HUES48 (cell line): ENCODE results near the gene MYO1E.

ENCODE experiments used
- H3K27ac ChIP-seq: one replicate; pipeline ENCODE4 v1.7.0; 2013; ENCODE audit warnings: low read depth, low read length, inconsistent platforms
- H3K27me3 ChIP-seq: 2 replicates; pipeline ENCODE4 v1.6.1; 2013; ENCODE audit warnings: mild to moderate bottlenecking, low read length; ENCODE audit not compliant: control insufficient read depth, insufficient read depth
- H3K36me3 ChIP-seq: 2 replicates; pipeline ENCODE4 v1.6.1; 2013; ENCODE audit warnings: low read length; ENCODE audit not compliant: control insufficient read depth, insufficient read depth
- H3K4me1 ChIP-seq: 2 replicates; pipeline ENCODE4 v1.6.1; 2013; ENCODE audit warnings: mild to moderate bottlenecking, low read length; ENCODE audit not compliant: control insufficient read depth, insufficient read depth
- H3K4me3 ChIP-seq: 2 replicates; pipeline ENCODE4 v1.5.1; 2013; ENCODE audit warnings: mild to moderate bottlenecking, low read depth, low read length
- H3K9ac ChIP-seq: 2 replicates; pipeline ENCODE4 v1.6.1; 2013; ENCODE audit warnings: mild to moderate bottlenecking, low read depth, low read length, moderate library complexity
- H3K9me3 ChIP-seq: 2 replicates; pipeline ENCODE4 v1.6.1; 2013; ENCODE audit warnings: low read length; ENCODE audit not compliant: control insufficient read depth, insufficient read depth

The MYO1E gene

GRCh38 chr15:59174835-59175831 lies 197.5 kb downstream of the MYO1E start:
- Histone ChIP-seq H3K9me3 (no peaks in the 10 kb centered on the region), H3K27me3 (no peaks in the 10 kb centered on the region), H3K4me3 (no peak overlapping the region), H3K36me3 (peaks cover 74% of the 10 kb centered on the region), H3K9ac (no peak overlapping the region), H3K4me1 (peaks cover 9% of the 10 kb centered on the region), H3K27ac (no peak overlapping the region)

- peaks cover 9% of the 10 kb centered on the region for H3K4me1 ChIP-seq
- H3K9me3 ChIP-seq: no peaks in the 10 kb centered on the region
- no peaks in the 10 kb centered on the region for H3K27me3 ChIP-seq
- no peak overlapping the region for H3K4me3 ChIP-seq
- H3K27ac ChIP-seq: no peak overlapping the region
- H3K36me3 ChIP-seq: peaks cover 74% of the 10 kb centered on the region
- no peak overlapping the region for H3K9ac ChIP-seq
Measured at GRCh38 chr15:59174151-59174834, 198.4 kb downstream of the MYO1E start.

GRCh38 chr15:59173194-59173593 lies 199.5 kb downstream of the MYO1E start:
- H3K9ac ChIP-seq: no peak overlapping the region
- H3K36me3 ChIP-seq: peaks cover 73% of the 10 kb centered on the region

GRCh38 chr15:59172289-59172901 lies 200.3 kb downstream of the MYO1E start:
- H3K9me3 ChIP-seq: no peaks in the 10 kb centered on the region

More at GRCh38 chr15:59173194-59173593, 199.5 kb downstream of the MYO1E start:
- no peak overlapping the region for H3K4me3 ChIP-seq
- H3K27me3 ChIP-seq: no peaks in the 10 kb centered on the region
- no peaks in the 10 kb centered on the region for H3K9me3 ChIP-seq
- H3K4me1 ChIP-seq: peaks cover 9% of the 10 kb centered on the region
- H3K27ac ChIP-seq: no peak overlapping the region

GRCh38 chr15:59171067-59171397 lies 201.6 kb downstream of the MYO1E start:
- H3K36me3 ChIP-seq: peaks cover 75% of the 10 kb centered on the region
- peaks cover 9% of the 10 kb centered on the region for H3K4me1 ChIP-seq
- no peak overlapping the region for H3K9ac ChIP-seq
- no peak overlapping the region for H3K27ac ChIP-seq
- H3K4me3 ChIP-seq: no peak overlapping the region
- H3K9me3 ChIP-seq: no peaks in the 10 kb centered on the region
- no peaks in the 10 kb centered on the region for H3K27me3 ChIP-seq

More at GRCh38 chr15:59172289-59172901, 200.3 kb downstream of the MYO1E start:
- no peaks in the 10 kb centered on the region for H3K27me3 ChIP-seq
- no peak overlapping the region for H3K27ac ChIP-seq
- no peak overlapping the region for H3K9ac ChIP-seq
- H3K36me3 ChIP-seq: peaks cover 65% of the 10 kb centered on the region
- peaks cover 9% of the 10 kb centered on the region for H3K4me1 ChIP-seq
- no peak overlapping the region for H3K4me3 ChIP-seq

GRCh38 chr15:59170295-59171066 lies 202.2 kb downstream of the MYO1E start:
- no peaks in the 10 kb centered on the region for H3K9me3 ChIP-seq
- H3K36me3 ChIP-seq: peaks cover 76% of the 10 kb centered on the region
- H3K9ac ChIP-seq: no peak overlapping the region
- peaks cover 6% of the 10 kb centered on the region for H3K4me1 ChIP-seq
- no peak overlapping the region for H3K27ac ChIP-seq
- no peak overlapping the region for H3K4me3 ChIP-seq
- no peaks in the 10 kb centered on the region for H3K27me3 ChIP-seq

- no peaks in the 10 kb centered on the region for H3K27me3 ChIP-seq
- H3K27ac ChIP-seq: no peak overlapping the region
- H3K4me3 ChIP-seq: no peak overlapping the region
- peaks cover 80% of the 10 kb centered on the region for H3K36me3 ChIP-seq
- no peak overlapping the region for H3K9ac ChIP-seq
- H3K9me3 ChIP-seq: no peaks in the 10 kb centered on the region
- H3K4me1 ChIP-seq: no peaks in the 10 kb centered on the region
Measured at GRCh38 chr15:59169251-59169708, 203.4 kb downstream of the MYO1E start.

- H3K4me3 ChIP-seq: no peak overlapping the region
- H3K27ac ChIP-seq: no peak overlapping the region
- H3K36me3 ChIP-seq: peaks cover 79% of the 10 kb centered on the region
- H3K9ac ChIP-seq: no peak overlapping the region
- H3K9me3 ChIP-seq: no peaks in the 10 kb centered on the region
- no peaks in the 10 kb centered on the region for H3K4me1 ChIP-seq
- no peaks in the 10 kb centered on the region for H3K27me3 ChIP-seq
Measured at GRCh38 chr15:59168536-59168935, 204.1 kb downstream of the MYO1E start.

- Histone ChIP-seq H3K27ac (no peak overlapping the region), H3K36me3 (peaks cover 80% of the 10 kb centered on the region)
Measured at GRCh38 chr15:59166601-59167265, 205.9 kb downstream of the MYO1E start.

GRCh38 chr15:59166166-59166565 lies 206.5 kb downstream of the MYO1E start:
- H3K9ac ChIP-seq: no peak overlapping the region
- H3K27ac ChIP-seq: no peak overlapping the region
- peaks cover 80% of the 10 kb centered on the region for H3K36me3 ChIP-seq
- H3K4me3 ChIP-seq: no peak overlapping the region
- no peaks in the 10 kb centered on the region for H3K27me3 ChIP-seq
- H3K4me1 ChIP-seq: no peaks in the 10 kb centered on the region
- H3K9me3 ChIP-seq: no peaks in the 10 kb centered on the region

More at GRCh38 chr15:59166601-59167265, 205.9 kb downstream of the MYO1E start:
- H3K4me3 ChIP-seq: no peak overlapping the region
- H3K9me3 ChIP-seq: no peaks in the 10 kb centered on the region
- H3K4me1 ChIP-seq: no peaks in the 10 kb centered on the region
- H3K27me3 ChIP-seq: no peaks in the 10 kb centered on the region
- H3K9ac ChIP-seq: no peak overlapping the region
